Measurements from ENCODE around the gene AOPEP. TPM values are rescaled to one million over a fixed set of nuclear protein-coding genes. Genes with fewer than 3 reads are reported as not detected.

AOPEP gene
- total RNA-seq, 1 donor from 2014 or later: 180 TPM

DNA sequence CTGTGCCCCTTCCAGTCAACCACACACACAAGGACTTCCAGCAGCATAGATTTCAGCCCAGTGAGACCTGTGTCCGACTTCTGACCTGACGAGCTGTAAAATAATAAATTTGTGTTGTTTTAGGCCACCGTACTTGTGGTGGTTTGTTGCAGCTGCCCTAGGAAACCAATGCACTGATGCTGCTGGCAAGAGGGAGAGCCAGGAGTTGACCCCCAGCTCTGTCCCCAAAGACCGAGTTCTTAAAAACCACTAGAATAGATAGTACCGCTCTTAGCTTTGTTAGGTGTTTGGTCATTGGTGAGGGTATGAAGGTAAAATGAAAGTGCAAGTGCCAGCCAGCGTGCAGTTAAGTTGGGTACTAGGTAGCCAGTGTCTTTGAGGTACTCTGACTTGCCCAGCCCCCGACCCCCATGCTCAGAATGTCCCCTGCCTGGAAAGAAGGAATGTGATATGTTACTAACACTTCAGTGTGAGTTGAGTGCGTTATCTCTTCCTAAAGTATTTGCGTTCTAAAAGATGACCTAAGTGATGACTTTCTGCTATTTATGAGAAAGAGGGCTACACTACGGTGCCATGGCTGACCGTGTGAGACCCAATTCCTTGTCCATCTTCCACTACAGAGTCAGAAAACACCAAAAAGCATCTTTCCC is 185.6 kb downstream of the AOPEP start:
- ATAC-seq: no peak
- intact Hi-C loops (cut with DNase I): no loop called here
- DNase-seq (ENCODE audit: missing footprints): no peak

GRCh38 chr9:94912700-94913249 is 186.3 kb downstream of the AOPEP start:
- intact Hi-C loops (cut with DNase I): no loop called here
- no peak for ATAC-seq
- DNase-seq (ENCODE audit: missing footprints): no peak

DNA sequence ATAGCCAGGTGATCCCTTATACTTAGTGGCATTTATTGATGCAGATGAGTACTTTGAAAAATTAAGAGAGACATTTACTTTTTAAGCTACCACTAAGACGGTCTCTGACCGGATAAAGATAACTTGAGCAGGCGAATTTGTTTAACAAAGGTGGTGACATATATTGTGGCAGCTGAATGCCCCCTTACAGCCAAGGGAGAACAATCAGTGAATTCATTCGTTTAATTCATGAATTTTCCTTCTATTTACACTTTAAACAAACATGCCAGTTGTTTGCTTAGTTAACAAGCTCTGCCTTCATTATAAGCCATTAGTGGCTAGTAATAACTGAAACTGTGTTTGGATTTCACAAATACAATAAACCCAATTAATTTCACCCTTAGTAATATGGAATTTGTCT is 187.1 kb downstream of the AOPEP start:
- ATAC-seq: no peak
- intact Hi-C loops (cut with DNase I): no loop called here
- no peak for DNase-seq (ENCODE audit: missing footprints)

DNA sequence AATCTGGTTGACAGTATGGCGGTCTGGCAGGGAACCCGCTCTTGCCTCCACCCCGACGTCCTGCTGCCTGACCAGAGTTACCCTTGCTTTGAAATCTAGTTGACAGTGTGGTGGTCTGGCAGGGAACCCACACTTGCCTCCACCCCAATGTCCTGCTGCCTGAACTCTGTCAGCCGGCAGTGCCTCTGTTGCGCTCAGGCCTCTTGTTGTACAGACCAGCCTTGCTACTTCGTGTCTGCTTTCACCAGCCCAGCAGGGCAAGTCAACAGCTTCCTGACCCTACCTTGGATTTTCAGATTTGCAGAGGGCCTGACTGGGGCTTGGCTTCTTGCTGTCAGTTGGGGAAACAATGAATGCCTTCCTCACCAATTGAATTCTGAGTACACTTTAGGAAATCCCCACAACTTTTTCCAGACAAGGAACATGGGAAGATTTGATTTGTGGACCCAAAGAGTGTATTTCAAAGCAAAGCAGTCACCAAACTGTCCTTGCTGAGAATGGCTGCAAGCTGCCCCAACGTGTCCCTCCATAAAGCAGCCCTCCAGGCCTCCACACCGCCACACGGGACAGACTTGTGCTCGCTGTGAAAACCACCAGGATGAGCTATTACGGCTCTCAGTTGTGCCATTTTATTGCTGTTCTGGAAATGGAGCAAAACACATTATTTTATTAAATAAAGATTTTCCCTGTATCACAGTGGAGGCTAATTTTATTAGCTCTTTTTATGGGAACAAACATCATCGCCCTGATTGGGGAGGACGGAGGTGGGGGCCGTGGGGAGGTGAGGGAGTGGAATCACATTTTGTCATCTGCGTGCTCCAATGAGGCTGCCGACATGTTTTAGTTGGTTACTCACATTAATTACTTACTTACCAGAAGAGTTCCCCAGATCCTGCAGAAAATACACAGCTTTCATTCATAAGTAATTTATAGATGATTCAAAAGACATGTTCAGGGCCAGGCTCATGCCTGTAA is 189.3 kb downstream of the AOPEP start:
- no peak for ATAC-seq
- no peak for DNase-seq (ENCODE audit: missing footprints)
- intact Hi-C loops (cut with DNase I): no loop called here

GRCh38 chr9:94916956-94917355 is 190.5 kb downstream of the AOPEP start:
- intact Hi-C loops (cut with DNase I): no loop called here
- DNase-seq (ENCODE audit: missing footprints) (no peak), ATAC-seq (no peak)

DNA sequence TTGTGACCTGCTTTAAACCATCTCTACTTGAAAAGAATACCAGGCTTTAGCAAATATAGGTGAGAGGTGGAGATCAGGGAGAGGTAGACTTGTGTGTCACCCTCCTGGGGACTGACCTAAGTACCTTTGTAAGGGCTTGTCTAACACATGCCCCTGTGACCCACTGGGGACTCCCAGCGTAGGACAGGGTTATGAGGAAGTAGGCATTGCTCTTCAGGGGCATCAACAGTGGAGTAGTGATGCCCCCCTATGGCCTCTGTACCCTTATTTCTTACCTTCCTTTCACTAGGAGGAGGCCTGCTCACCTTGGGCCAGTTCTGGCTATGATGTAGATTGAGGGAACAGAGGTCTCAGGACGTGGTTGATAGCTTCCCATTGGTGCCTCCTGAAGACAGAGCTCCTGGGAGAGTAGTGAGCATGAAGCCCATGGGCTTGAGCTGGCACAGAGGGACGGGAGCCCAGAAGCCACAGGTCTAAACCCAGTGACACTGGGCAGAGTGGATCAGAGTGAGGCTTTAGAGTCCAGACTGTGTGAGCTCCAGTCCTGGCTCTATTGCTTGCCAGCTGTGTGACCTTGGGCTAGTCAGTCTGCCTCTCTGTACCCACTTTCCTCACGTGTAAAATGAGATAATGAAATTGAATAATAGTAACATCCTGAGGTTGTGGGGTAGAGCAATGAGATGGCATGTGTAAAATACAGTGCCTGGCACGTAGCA is 191.7 kb downstream of the AOPEP start:
- ATAC-seq (no peak), DNase-seq (ENCODE audit: missing footprints) (no peak)
- intact Hi-C loops (cut with DNase I): no loop called here

GRCh38 chr9:94919376-94920098 is 193.0 kb downstream of the AOPEP start:
- ATAC-seq: peak; percentile 22
- DNase-seq (ENCODE audit: missing footprints): no peak
- intact Hi-C loops (cut with DNase I): no loop called here

GRCh38 chr9:94920420-94921091 is 194.1 kb downstream of the AOPEP start:
- intact Hi-C loops (cut with DNase I): no loop called here

DNA sequence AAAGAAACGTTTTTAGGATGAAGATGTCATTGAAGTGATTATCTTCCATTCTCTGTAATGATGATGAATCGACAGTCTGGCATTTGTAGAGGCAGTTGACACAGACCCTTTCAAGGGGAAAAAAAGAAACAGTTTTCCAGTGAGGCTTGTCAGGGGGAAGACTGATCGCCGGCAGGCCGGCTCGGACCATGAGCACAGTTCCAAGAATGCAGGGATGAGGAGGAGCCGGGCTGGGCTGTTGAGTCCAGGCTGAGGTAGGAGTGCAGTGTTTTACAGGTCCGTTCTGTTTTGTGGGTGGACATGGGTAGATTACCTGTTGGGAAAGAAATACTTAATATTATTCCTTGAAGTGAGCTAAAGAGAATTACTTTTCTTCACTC is 194.6 kb downstream of the AOPEP start:
- ATAC-seq (no peak), DNase-seq (ENCODE audit: missing footprints) (no peak)
- intact Hi-C loops (cut with DNase I): no loop called here

More at GRCh38 chr9:94920420-94921091, 194.1 kb downstream of the AOPEP start:
- ATAC-seq: peak; percentile 73
- no peak for DNase-seq (ENCODE audit: missing footprints)

- DNase-seq (ENCODE audit: missing footprints): no peak
- no peak for ATAC-seq
- intact Hi-C loops (cut with DNase I): no loop called here
Observed at GRCh38 chr9:94921656-94922055, 195.2 kb downstream of the AOPEP start.

GRCh38 chr9:94922098-94922607 is 195.7 kb downstream of the AOPEP start:
- intact Hi-C loops (cut with DNase I): no loop called here
- ATAC-seq: no peak
- DNase-seq (ENCODE audit: missing footprints): no peak

- intact Hi-C loops (cut with DNase I): no loop called here
- DNase-seq (ENCODE audit: missing footprints) (no peak), ATAC-seq (peak; percentile 43)
Observed at GRCh38 chr9:94922691-94923107, 196.2 kb downstream of the AOPEP start.

DNA sequence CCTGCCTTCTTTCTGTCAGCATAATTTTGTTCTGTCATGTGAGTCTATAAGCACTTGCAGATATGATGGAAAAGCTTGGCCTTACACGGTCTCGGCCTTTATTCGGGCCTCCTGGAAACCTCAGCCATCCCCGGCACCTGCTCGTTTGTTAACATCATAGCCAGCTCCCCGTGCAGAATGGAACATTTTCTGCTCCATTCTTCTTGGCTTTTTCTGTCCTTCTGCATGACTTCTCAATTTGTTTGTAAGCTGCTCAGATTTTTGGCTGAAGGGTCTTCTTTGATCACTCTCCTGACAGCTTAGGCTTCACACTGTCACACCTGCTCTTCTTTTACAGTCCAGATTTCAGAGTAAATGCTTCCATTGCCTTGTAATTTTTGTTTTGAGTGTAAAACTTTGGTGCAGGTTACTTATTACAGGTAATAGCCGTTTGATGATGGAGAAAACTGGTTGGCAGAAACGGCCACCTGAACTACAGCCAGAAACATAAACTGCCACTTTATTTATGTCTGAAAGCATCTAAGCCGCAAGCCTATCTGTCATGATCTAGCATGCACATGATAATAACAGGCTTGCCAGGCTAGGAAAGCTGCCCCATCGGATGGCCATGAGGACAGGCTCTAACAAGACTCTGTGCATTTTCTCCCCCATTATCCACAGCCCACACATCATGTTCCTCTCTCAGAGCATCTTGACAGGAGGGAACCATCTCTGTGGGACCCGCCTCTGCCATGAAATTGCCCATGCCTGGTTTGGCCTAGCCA is 197.0 kb downstream of the AOPEP start:
- ATAC-seq (no peak), DNase-seq (ENCODE audit: missing footprints) (no peak)
- intact Hi-C loops (cut with DNase I): no loop called here

DNA sequence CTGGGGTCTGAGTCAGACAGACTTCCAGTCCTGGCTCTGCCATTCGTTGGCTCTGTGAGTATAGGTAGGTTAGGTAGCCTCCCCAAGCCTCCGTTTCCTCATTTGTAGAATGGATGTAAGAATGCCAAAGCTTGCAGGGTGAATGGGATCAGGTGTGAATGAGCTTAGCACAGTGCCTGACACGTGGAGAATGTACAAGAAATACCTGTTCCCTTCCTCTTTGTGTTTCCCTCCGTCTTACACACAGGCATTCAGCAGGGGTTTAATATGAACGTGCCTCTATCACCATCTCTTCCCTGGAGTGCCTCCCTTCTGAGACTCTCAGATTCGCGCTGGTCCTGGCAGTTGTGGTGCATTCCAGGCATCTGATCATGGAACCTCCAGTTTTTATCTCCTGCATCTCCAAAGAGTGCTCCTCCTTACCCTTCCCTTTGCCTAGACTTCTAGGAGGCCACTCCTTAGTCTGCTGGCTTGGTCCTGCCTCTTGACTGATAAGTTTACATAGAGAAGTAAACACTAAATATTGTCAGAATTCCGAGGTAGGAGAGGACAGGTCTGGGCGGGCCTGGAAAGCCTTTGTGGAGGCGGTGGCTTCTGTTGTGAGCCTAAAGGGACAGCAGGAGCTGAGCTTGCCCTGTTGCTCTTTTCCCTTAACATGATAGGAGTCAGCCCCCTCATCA is 199.4 kb downstream of the AOPEP start:
- intact Hi-C loops (cut with DNase I): no loop called here
- DNase-seq (ENCODE audit: missing footprints) (no peak), ATAC-seq (no peak)

DNA sequence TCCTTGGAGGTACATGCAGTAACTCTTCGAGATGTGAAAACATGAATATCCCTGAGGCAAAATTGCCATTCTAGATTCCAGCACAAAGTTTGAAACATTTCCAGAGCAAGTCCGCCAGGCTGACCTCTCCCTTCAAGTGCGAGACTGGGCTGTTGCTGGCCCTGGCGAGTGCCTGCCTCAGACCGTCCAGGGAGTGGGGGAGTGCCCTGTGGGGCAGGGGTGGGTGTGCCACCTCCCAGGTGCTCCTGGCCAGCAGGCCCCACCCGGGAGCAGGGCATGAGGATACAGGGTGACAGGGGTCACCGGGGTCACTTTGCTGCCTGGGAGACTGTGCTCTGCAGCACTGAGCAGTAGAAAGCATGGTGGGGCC is 199.9 kb downstream of the AOPEP start:
- intact Hi-C loops (cut with DNase I): no loop called here
- DNase-seq (ENCODE audit: missing footprints) (no peak), ATAC-seq (no peak)

DNA sequence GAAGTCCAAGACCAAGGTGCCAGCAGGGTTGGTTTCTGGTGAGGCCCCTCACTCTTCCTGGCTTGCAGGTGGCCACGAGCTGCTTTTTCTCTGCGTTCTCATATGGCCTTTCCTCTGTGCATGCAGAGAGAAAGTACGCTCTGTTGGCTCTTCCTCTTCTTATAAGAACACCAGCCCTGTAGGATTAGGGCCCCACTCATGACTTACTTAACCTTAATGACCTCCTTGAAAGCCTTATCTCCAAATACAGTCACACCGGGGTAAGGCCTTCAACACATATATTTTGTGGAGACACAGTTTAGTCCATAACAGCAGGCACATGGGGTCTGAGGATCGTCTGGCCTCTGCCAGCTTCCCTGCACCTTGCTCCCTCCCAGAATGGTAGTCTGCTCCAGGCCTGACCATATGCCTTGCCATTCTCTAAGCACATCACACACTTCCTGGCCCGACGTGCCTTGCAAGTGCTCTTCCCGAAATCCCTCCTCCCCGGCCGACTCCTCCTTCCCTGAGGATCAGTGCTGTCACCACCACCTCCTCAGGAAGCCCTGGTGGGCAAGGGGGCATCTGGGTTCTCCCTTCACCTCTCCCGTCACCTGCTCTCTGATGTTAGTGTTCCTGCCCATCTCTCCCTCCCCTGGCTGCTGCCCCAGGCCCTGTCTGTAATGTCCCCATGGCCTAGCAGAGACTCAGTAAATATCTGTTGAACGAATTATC is 200.7 kb downstream of the AOPEP start:
- intact Hi-C loops (cut with DNase I): no loop called here
- ATAC-seq: no peak

More for the DNA sequence above, 200.7 kb downstream of the AOPEP start:
- no peak for DNase-seq (ENCODE audit: missing footprints)

All from Right ventricle myocardium inferior (tissue), 1 donor.